Measurements from ENCODE around the gene CCDC88B.

Gene CCDC88B

DNA sequence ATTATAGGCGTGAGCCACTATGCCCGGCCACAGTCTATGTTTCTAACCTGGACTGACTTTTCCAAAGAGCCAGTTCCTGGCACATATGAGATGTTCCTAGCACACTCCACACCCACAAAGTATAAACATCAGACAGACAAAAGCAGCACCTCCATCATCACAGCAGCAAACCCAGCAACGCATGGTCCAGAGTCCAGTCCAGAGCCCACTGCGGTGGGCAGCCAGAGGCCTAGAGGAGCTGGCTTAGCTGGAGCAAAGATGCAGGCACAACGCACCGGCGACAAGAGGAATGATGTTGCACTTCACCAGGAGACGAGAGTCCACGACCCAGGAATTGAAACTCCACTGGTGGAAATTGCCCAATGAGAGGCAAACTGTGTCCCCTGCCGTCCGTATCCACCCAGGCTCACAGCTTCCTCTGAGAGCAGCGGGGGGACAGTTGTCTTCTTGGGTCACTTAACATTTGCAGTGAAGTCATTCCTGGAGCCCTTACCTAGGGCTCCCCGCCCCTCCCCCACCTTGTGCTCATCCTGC, 55.6 kb downstream of the CCDC88B start:
- peak overlapping the region in 1 of 2 donors; percentile 23 for H3K27ac ChIP-seq (ENCODE audit: low read depth in 2 of 2, low read length in 2 of 2)

DNA sequence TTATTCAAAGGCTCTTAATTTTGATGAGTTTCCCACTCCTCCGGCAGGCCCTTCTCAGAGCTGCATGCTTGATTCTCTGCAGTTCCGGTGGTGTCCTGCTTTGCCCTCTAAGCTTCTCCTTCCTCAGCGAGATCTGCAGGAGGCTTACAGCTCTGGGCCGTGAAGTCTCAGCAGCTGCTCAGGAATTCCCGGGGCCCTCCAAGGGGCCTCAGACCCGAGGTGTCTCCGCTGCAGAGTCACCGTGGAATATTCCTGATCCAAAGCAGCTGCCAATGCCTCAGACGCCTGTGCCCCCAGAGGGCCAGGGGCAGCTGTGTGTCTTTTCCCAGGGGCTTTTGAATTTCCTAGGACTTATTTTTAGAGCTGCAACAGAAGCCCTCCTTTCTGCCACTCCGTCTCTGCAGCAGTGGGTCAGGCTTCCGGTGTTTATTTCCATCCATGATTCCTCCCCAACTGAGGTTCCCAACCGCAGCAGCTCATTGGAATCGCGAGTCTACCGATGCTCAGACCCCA, 56.1 kb downstream of the CCDC88B start:
- Histone ChIP-seq H3K4me3 (ENCODE audit: low read length in 2 of 2) (no peak overlapping the region), H3K27me3 (ENCODE audit: control insufficient read depth in 2 of 2, insufficient read depth in 2 of 2, low read length in 2 of 2) (no peaks in the 10 kb centered on the region), H3K9me3 (ENCODE audit: control insufficient read depth in 2 of 2, low read length in 2 of 2) (no peaks in the 10 kb centered on the region), H3K36me3 (ENCODE audit: control insufficient read depth in 2 of 2, insufficient read depth in 2 of 2, low read length in 2 of 2) (no peaks in the 10 kb centered on the region), H3K9ac (ENCODE audit: low read depth in 1 of 2, low read length in 2 of 2) (no peak overlapping the region), H3K27ac (ENCODE audit: low read depth in 2 of 2, low read length in 2 of 2) (peak overlapping the region in 1 of 2 donors; percentile 23), H3K4me1 (ENCODE audit: control insufficient read depth in 2 of 2, insufficient read depth in 2 of 2, low read length in 2 of 2) (no peaks in the 10 kb centered on the region)

More for the DNA sequence above, 55.6 kb downstream of the CCDC88B start:
- Histone ChIP-seq H3K4me1 (ENCODE audit: control insufficient read depth in 2 of 2, insufficient read depth in 2 of 2, low read length in 2 of 2) (no peaks in the 10 kb centered on the region), H3K4me3 (ENCODE audit: low read length in 2 of 2) (no peak overlapping the region), H3K9me3 (ENCODE audit: control insufficient read depth in 2 of 2, low read length in 2 of 2) (no peaks in the 10 kb centered on the region), H3K9ac (ENCODE audit: low read depth in 1 of 2, low read length in 2 of 2) (no peak overlapping the region), H3K27me3 (ENCODE audit: control insufficient read depth in 2 of 2, insufficient read depth in 2 of 2, low read length in 2 of 2) (no peaks in the 10 kb centered on the region), H3K36me3 (ENCODE audit: control insufficient read depth in 2 of 2, insufficient read depth in 2 of 2, low read length in 2 of 2) (no peaks in the 10 kb centered on the region)

DNA sequence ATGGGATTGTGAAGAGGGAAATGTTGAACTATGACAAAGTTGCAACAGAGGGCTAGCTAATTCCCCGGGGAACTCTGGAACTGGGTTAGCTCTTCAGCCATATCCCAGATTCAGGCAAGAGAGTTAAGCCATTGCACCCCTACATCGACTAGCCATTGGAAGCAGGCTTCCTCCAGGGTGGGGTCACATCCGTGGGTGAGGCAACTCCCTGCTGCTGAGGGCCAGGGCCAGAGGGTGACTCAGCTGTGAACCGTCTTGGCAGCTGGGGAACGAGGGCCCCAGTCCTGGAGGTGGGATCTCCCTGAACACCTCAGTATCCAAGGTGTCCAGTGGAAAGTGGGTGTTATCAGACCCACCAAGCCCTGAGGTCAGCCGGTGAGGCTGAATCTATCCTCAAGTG, 60.1 kb downstream of the CCDC88B start:
- no peak overlapping the region for H3K27ac ChIP-seq (ENCODE audit: low read depth in 2 of 2, low read length in 2 of 2)

DNA sequence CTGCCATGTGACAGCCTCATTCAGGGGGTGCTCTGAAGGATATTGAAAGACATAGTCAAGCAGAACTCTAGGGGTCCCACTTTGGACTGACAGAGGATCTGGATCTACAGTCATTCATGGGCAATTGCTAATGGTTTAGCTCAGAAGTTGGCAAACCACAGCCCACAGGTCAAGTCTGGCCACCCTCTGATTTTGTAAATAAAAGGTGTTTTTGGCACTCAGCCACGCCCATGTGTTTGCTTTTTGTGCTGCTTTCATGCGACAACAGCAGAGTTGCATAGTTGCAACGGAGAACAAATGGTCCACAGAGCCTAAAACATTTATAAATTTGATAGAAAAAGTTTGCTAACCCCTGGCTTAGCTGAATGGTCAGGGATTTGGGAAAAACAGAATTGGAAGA, 60.7 kb downstream of the CCDC88B start:
- H3K4me1 ChIP-seq (ENCODE audit: control insufficient read depth in 2 of 2, insufficient read depth in 2 of 2, low read length in 2 of 2), result no peaks in the 10 kb centered on the region
- no peak overlapping the region for H3K27ac ChIP-seq (ENCODE audit: low read depth in 2 of 2, low read length in 2 of 2)
- no peaks in the 10 kb centered on the region for H3K9me3 ChIP-seq (ENCODE audit: control insufficient read depth in 2 of 2, low read length in 2 of 2)
- no peak overlapping the region for H3K4me3 ChIP-seq (ENCODE audit: low read length in 2 of 2)
- no peak overlapping the region for H3K9ac ChIP-seq (ENCODE audit: low read depth in 1 of 2, low read length in 2 of 2)
- H3K27me3 ChIP-seq (ENCODE audit: control insufficient read depth in 2 of 2, insufficient read depth in 2 of 2, low read length in 2 of 2), result no peaks in the 10 kb centered on the region
- H3K36me3 ChIP-seq (ENCODE audit: control insufficient read depth in 2 of 2, insufficient read depth in 2 of 2, low read length in 2 of 2), result no peaks in the 10 kb centered on the region

More for the DNA sequence above, 60.1 kb downstream of the CCDC88B start:
- no peak overlapping the region for H3K9ac ChIP-seq (ENCODE audit: low read depth in 1 of 2, low read length in 2 of 2)
- no peaks in the 10 kb centered on the region for H3K4me1 ChIP-seq (ENCODE audit: control insufficient read depth in 2 of 2, insufficient read depth in 2 of 2, low read length in 2 of 2)
- H3K27me3 ChIP-seq (ENCODE audit: control insufficient read depth in 2 of 2, insufficient read depth in 2 of 2, low read length in 2 of 2), result no peaks in the 10 kb centered on the region
- no peaks in the 10 kb centered on the region for H3K36me3 ChIP-seq (ENCODE audit: control insufficient read depth in 2 of 2, insufficient read depth in 2 of 2, low read length in 2 of 2)
- no peak overlapping the region for H3K4me3 ChIP-seq (ENCODE audit: low read length in 2 of 2)
- H3K9me3 ChIP-seq (ENCODE audit: control insufficient read depth in 2 of 2, low read length in 2 of 2), result no peaks in the 10 kb centered on the region

DNA sequence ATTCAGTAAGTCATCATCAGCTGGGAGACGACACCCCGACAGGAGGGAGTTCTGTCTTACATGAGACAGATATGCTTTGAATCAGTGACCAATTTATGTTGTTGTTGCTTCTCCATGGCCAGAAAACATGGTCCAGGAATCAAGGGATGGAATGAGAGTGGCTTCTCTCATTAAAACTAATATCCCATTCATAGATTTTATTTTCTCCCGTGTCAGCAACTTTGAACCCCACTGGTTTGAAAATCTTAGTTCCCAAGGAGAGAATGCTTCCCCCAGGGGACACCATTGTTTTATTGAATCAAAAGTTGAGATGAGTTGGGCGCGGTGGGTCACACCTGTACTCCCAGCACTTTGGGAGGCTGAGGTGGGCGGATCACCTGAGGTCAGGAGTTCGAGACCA, 61.8 kb downstream of the CCDC88B start:
- Histone ChIP-seq H3K9me3 (ENCODE audit: control insufficient read depth in 2 of 2, low read length in 2 of 2) (no peaks in the 10 kb centered on the region), H3K27ac (ENCODE audit: low read depth in 2 of 2, low read length in 2 of 2) (no peak overlapping the region), H3K36me3 (ENCODE audit: control insufficient read depth in 2 of 2, insufficient read depth in 2 of 2, low read length in 2 of 2) (no peaks in the 10 kb centered on the region), H3K4me1 (ENCODE audit: control insufficient read depth in 2 of 2, insufficient read depth in 2 of 2, low read length in 2 of 2) (no peaks in the 10 kb centered on the region), H3K4me3 (ENCODE audit: low read length in 2 of 2) (no peak overlapping the region), H3K27me3 (ENCODE audit: control insufficient read depth in 2 of 2, insufficient read depth in 2 of 2, low read length in 2 of 2) (no peaks in the 10 kb centered on the region), H3K9ac (ENCODE audit: low read depth in 1 of 2, low read length in 2 of 2) (no peak overlapping the region)

DNA sequence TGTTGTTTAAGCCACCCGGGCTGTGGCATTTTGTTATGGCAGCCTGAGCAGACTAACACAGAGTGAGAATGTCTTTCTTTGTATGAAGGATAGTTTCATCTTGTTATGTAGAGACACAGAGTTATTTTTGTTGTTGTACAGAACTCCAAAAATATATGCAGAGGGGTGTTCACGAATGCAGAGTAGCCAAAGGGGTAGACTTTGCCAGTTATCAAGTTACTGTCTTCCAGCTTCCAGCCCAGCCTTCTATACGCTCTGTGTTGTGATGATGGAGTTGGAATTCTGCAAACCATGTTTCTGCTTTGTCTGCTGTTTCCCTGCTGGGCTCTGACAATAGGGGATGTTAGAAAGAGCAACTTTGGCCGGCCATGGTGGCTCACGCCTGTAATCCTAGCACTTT, 63.1 kb downstream of the CCDC88B start:
- Histone ChIP-seq H3K4me3 (ENCODE audit: low read length in 2 of 2) (no peak overlapping the region), H3K27ac (ENCODE audit: low read depth in 2 of 2, low read length in 2 of 2) (no peak overlapping the region), H3K36me3 (ENCODE audit: control insufficient read depth in 2 of 2, insufficient read depth in 2 of 2, low read length in 2 of 2) (no peaks in the 10 kb centered on the region), H3K9me3 (ENCODE audit: control insufficient read depth in 2 of 2, low read length in 2 of 2) (no peaks in the 10 kb centered on the region), H3K27me3 (ENCODE audit: control insufficient read depth in 2 of 2, insufficient read depth in 2 of 2, low read length in 2 of 2) (no peaks in the 10 kb centered on the region), H3K9ac (ENCODE audit: low read depth in 1 of 2, low read length in 2 of 2) (no peak overlapping the region), H3K4me1 (ENCODE audit: control insufficient read depth in 2 of 2, insufficient read depth in 2 of 2, low read length in 2 of 2) (no peaks in the 10 kb centered on the region)

DNA sequence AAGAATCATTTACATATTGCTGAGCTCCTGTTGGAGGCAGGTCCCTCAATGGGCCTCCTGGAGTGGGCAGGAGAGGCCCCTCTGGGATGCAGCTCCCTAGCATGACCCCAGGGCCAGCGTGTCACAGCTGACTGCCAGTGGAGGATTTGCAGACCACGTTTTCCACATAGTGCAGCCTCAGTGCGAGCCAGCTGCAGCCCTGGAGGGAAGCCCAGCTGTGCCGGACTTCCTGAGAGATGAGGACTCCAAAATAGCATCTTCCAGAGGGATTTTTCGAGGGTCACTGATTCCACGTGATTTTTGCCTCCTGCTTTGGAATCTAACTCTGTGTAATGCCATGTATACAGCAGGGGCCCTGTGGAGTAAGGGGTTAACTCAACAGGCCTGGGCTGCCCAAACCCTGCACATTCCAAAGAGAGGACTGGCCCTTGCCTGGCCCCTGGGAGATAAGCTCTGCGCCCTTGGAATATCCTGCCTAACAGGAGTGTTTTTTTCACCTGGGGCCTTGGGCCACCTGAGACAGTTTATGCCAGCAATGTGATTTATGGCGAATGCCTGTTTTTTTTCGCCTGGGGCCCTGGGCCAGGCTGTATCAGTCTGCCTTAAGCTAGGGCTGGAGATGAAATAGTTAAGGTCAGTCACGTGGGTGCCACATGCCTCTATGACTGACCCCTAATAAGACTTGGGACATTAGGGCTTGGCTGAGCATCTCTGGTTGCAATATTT, 66.4 kb downstream of the CCDC88B start:
- Histone ChIP-seq H3K4me3 (ENCODE audit: low read length in 2 of 2) (no peak overlapping the region), H3K9me3 (ENCODE audit: control insufficient read depth in 2 of 2, low read length in 2 of 2) (no peaks in the 10 kb centered on the region), H3K9ac (ENCODE audit: low read depth in 1 of 2, low read length in 2 of 2) (no peak overlapping the region), H3K36me3 (ENCODE audit: control insufficient read depth in 2 of 2, insufficient read depth in 2 of 2, low read length in 2 of 2) (no peaks in the 10 kb centered on the region), H3K4me1 (ENCODE audit: control insufficient read depth in 2 of 2, insufficient read depth in 2 of 2, low read length in 2 of 2) (no peaks in the 10 kb centered on the region), H3K27me3 (ENCODE audit: control insufficient read depth in 2 of 2, insufficient read depth in 2 of 2, low read length in 2 of 2) (no peaks in the 10 kb centered on the region), H3K27ac (ENCODE audit: low read depth in 2 of 2, low read length in 2 of 2) (peak overlapping the region in 1 of 2 donors; percentile 13)

Measured in mucosa of rectum (tissue), 2 donors.